C4-2B (cell line): ENCODE measurements around the gene TJP3.

ENCODE experiments used
- CTCF ChIP-seq: fragments of 450-650 bp; conservative IDR thresholded peaks from 2 replicates; pipeline ENCODE4 v1.5.1; 2017; ENCODE audit warnings: mild to moderate bottlenecking
- ZFX ChIP-seq: fragments of 450-650 bp; IDR thresholded peaks from 2 replicates; pipeline ENCODE4 v1.6.1; 2017

DNA sequence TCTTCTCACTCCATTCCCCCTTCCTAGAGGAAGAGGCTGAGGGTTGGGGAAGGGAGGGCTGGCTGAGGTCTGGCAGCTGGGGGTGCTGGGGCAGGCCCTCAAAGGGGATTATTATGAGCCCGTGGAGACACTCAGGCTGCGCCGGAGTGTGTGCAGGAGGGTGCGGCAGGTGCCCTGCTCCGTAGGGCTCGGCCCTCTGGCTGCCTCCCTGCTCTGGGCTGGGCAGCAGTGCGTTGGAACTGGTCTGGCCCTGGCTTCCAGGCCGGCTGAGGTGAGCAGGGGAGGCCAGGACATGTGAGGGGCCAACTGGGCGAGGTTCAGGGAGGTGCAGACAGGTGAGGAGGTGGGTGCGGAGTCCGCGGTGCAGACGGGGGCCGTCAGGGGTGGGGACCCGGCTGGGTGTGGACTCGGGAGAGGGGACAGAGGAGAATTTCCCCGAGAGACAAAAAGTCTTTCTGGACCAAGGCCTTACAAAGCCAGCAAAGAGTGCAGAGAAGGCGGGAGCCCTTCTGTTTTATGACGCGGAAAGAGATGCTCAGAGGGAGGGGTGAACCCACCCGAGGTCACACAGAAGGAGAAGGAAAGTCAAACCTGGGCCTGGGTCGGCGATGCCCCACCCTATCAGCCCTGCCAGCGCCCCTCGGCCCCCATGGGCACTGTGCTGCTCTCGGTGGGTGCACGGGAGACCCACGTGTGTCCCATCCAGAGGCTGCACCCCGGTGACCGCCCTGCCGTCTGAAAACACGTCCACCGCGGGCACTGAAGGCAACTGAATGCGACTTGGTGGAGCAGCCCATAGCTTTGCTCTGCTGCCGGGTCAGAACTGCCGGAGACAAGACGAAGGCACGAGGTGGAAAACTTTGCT is 38.9 kb upstream of the TJP3 start:
- TF ChIP-seq CTCF (no peak), ZFX (no peak)
